SKM-1 treated with dmso at 0.1 percent for 144 hours (cell line): ENCODE results near the gene ORM2.
"Not testable (repeated sequence)": the region's sequence is repeated elsewhere in the genome, so short reads cannot be mapped to it uniquely, and the experiment has no call there.

ENCODE experiments used
- DNase-seq: peaks from one replicate; lab custom pipeline; 2025; ENCODE audit not compliant: unreplicated experiment; lab: John Stamatoyannopoulos, UW

The ORM2 gene

DNA sequence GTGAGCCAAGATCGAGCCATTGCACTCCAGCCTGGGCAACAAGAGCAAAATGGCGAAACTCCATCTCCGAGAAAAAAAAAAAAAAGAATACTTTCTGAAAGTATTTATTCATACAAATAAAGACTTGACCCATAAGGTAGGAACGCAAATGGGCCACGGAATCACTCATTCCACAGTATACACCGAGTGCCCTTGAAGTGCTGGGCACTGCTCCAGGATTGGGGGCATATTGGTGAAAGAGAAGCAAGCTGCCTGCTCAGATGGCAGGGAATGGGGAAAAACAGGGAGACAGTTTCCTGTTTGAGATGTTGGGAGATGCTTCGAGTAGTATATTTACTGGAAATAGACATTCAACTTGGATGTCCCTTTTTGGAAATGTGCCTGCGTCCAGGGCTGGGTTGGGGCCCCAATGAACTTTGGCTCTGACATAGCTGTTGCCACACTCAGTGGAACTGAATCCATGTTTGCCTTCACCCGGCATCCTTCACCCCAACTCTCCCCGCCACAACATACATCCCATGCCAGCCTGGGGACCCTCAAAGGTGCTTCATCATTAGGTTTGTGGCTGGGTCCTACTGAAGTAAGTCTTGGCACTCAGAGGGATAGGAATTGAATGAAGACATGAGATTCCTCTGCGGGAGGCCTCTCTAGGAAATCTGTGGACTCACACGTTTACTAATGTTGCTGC lies 588 bp upstream of the ORM2 start:
- DNase-seq: not testable (repeated sequence)

DNA sequence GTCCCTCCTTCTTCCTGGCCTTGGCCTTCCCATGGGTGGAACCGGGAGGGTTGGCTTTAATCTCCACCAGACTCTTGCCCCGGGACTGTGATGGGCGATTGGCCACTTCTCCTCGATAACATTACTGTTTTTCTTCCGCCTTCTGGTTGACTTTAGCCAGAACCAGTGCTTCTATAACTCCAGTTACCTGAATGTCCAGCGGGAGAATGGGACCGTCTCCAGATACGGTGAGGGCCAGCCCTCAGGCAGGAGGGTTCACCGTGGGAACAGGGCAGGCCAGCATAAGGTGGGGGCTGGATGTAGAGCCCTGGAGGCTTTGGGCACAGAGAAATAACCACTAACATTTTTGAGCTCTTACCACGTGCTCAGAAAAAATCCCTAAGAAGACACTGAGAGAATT lies 967 bp downstream of the ORM2 start:
- no peak for DNase-seq

DNA sequence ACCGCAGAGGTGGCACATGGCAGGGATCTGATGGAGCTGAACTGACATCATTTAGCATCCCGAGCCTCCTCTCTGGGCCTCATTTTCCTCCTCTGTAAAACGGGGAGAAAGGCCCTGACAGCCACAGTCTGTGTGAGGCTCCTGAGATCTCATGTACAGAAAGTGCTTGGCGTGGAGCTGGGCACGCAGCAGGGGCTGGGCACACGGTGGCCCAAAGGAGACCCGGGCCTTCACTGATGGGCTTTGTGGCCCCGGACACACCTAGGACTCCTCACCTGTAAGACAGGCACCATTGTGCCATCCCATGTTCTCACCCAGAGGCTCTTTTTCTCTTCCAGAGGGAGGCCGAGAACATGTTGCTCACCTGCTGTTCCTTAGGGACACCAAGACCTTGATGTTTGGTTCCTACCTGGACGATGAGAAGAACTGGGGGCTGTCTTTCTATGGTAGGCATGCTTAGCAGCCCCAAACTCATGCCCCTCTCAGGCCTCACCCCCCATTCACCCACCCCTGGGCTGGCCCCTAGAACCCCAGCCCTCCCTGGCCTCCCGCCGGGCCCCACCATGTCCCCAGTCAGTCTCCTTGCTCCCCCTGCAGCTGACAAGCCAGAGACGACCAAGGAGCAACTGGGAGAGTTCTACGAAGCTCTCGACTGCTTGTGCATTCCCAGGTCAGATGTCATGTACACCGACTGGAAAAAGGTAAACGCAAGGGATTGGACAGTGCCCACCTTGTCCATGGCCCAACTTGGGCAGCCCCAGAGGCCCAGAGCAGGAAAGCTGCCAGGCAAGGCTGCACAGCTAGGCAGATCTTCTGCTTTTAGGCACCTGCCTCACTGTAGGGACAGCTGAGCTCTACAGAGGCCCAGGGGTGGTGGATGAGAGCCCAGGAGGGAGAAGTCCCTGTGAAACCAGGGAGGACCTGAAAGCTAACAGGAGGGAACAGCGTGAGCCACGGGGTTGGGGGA lies 1.8 kb downstream of the ORM2 start:
- DNase-seq: not testable (repeated sequence)

DNA sequence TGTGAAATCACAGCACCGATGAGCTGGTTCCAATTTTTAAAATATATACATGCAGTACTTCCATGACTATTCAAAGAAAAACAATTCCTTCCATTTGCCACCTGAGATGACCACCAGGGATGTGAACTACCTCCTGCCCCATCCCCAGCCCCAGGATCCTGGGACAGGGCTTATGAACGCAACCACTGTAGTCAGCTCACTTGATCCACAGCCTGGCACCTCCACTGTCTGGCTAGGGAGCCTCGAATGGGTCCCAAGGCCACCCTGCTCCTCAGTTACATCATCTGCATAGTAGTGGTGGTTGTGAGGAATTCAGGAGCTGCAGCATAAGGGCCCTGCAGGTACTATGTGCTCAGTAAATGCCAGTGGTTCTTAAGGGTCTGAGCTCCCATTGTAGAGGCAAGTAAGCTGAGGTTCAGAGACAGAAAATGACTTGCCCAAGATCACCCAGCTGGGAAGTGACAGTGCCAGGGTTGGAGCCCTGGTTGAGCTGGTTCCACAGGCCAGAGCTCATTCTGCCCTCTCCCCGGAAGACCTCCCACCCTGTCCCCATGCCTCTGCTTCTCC lies 2.9 kb downstream of the ORM2 start:
- not testable (repeated sequence) for DNase-seq

DNA sequence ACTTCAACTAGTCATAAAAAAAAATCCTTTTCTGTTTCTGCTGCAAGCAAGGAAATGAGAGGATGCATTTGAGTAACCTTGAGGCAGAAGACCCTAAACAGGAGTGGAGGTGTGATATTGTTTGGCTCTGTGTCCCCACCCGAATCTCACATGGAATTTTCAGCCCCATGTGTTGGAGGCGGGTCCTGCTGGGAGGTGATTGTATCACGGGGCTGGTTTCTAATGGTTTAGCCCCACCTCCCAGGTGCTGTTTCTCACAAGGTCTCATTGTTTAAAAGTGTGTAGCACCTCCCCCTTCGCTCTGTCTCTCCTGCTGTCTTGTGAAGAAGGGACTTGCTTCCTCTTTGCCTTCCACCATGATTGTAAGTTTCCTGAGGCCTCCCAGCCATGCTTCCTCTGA lies 4.0 kb downstream of the ORM2 start:
- not testable (repeated sequence) for DNase-seq

DNA sequence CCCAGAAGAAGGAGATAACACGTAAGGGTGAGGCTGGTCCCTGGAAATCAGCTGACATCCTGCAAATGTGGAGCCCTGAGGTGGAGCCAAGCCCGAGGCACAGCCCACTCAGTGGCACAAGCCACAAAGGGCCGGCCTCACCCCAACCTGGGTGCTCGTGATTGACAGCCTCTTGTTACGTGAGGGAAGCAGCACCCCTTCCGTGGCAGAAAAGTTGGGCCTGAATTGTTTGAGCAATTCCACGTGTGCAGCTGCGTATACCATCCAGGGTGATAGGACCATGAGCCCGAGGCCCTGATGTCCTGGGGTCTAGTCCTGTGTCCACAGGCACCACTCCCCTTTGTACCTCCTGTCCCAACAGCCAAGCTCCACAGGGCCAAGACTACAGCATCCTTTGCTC lies 4.8 kb downstream of the ORM2 start:
- DNase-seq: no peak

DNA sequence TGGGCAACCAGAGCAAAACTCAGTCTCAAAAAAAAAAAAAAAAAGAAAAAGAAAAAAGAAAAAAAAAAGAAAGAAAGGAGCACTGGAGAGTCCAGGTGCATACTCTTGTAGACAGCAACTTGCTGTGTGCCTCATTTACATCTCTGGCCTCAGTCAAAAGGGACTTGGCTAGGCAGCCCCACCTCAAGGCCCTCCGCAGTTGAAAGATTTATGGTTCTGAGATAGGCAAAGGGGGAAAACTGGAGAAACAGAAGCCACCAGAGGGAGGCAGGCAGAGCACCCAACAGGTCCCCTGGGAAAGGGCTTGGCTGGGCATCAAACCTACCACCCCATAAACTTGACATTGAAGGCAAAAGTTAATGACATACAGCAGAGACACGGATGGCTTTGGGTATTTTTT lies 6.1 kb downstream of the ORM2 start:
- no peak for DNase-seq

DNA sequence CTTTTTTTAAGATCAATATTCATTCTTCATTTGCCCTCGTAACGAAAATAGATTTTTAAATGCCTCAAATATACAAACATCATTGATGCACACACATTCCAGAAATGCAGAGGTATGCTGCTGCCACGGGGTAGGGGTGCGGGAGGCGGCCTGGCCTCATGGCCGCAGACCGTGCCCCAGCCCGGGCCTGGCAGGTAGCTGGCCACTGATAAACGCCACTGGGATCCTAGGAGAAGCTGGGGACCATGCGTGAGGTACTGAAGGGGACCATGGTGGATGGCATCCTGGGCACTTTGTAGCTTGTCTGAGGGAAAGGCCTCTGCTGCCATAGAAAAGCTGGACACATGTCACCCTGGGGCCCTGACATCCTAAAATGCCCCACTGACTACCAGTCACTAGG lies 6.5 kb downstream of the ORM2 start:
- DNase-seq: no peak

DNA sequence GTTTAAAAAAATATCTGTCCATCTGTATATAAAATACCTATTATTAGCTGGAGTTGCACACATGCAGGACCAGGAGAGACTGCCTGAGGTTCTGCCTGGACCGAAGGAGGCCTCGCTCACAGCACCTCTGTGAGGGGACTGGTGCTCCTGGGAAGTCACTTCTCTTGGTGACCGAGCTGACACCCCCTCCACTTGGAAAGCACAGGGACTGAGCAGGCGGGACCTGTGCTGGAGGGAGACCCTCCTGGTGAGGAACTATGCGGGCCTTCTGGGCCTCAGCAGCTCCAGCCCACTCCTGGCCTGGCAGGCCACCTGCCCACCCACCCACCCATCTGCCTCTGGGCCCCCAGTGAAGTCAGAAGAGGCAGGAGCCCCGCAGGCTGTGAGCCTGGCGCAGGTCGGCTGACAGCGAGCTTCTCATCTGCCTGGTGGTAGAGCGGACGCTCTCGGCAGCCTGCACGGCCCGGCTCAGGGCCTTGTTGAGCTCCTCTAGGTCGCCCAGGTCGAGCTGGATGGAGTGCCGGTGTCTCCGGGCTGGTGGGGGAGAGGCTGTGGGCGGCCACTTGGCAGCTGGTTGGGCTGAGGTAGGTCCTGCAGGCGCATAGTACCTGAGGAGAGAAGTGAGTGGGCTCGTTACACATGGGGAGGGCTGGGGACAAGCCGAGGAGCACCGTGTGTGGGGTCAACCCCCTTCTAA lies 7.2 kb downstream of the ORM2 start:
- DNase-seq: no peak

DNA sequence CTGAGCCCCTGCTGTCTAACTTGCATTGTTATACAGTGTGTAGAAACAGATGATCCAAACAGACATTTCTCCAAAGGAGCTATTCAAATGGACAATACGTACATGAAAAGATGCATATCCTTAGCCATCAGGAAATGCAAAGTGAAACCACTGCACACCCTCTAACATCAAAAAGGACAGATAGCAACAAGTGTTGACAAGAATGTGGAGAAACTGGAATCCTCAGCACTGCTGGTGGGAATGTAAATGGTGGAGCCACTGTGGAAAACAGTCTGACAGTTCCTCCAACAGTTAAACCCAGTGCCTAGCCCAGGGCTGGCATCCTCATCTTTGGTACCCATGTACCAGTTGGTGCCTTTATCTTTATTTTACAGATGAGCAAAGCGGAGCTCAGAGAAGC lies 8.5 kb downstream of the ORM2 start:
- DNase-seq: no peak

DNA sequence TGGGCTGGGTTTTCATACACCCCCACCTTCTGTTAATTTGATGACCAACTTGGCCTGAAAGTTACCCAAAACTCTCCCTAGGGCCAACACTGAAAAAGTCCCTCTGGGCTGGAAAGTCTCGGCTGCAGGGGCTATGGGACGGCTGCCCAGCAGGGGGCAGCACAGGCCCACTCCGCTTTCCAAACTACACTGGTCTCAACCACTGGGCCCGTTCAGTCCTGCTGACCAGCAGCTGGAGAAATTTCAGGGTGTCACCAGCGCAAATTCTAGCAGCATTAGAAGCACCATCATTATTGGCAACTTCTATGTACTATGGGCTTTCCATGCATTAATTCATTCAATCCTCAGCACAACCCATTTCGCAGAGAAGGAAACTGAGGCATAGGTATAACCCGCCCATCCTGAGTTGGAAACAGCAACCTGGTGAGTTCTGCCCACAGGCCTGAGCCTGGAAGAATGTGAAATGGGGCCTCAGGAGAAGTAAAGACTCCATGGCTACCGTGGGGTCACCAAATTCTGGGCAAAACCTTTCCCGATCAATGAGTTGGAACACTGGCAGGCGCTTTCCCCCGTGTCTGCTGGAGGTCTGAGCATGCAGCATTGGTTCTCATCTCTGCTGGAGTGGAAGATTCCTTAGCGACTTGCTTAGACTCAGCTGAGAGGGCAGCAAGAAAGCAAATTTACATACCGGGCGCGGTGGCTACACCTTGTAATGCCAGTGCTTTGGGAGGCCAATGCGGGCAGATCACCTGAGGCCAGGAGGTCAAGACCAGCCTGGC lies 9.7 kb downstream of the ORM2 start:
- DNase-seq: peak; percentile 18

DNA sequence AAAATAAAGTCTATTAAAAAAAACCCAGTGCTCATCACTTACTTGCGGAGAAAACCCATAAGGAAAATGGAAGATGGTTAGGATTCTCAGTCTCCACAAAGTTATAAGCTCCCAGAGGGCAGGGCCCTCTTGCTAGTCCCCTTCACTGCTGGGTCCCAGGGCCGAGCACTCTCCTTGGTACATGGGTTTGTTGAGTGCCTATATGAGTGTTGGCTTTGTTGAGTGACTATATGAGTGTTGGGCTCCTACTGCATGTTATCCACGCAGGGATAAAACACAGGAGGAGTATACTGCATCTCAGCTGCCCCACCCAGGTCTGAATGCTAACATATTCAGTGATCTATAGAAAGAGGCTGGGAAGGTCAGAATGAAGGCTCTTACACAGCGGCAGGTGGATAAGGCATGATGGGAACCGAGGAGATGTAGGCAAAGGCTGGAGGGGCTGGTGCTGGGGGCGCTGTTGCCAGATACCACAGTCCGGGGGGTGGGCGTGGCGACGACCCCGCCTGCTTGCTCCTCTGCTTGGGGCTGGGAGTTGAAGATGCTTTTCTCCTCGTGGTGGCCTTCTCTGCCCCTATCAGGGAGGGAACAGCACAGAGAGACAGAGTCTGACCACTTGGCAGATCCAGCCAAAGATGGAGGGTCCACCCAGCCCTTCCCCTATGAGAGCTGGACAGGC lies 11.6 kb downstream of the ORM2 start:
- no peak for DNase-seq

DNA sequence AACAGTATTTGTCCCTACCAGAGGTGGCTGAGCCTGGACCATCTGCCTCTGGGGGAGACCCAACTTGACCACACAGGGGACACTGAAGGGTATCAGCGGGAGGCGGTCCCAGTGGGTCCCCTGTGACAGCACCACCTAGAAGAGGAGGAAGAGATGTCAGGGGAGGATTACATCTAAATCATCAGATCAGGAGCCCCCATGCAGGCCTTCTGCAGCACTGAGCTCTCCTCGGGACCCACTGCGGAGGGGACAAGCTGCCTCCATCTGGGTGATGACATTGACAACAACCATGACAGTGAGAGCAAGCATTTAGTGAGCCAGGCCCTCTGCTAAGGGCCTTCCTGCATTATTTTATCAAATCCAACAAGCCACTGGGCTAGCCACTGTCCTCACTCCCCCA lies 12.3 kb downstream of the ORM2 start:
- DNase-seq: no peak

DNA sequence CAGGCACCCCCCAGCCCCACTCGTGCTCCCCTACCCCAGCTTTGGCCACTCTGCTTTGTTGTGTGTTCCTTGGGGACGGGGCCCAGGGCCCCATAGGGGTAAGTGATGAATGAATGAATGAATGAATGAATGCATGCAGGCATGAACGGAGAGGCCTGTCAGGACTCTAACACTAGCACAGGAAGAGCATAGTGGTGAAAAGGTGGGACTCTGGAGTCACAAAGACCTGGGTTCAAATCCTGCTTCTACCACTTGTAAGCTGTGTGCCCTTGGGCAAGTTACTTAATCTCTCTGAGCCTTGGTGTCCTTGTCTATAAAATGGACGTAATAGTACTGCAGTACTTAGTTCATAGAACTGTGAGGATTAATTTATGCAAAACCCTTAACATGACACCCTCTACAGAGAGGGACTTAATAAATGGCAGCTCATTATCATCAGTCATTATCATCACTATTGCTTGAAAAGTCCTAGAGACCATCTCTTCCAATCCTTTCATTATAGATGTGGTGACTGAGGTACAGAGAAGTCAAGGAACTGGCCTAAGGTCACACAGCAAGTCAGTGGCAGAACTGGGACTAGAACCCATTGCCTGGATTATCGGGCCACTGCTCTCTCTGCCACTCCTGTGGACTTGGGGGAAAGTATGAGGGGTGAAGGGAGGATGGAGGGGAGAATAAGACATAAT lies 13.2 kb downstream of the ORM2 start:
- no peak for DNase-seq

DNA sequence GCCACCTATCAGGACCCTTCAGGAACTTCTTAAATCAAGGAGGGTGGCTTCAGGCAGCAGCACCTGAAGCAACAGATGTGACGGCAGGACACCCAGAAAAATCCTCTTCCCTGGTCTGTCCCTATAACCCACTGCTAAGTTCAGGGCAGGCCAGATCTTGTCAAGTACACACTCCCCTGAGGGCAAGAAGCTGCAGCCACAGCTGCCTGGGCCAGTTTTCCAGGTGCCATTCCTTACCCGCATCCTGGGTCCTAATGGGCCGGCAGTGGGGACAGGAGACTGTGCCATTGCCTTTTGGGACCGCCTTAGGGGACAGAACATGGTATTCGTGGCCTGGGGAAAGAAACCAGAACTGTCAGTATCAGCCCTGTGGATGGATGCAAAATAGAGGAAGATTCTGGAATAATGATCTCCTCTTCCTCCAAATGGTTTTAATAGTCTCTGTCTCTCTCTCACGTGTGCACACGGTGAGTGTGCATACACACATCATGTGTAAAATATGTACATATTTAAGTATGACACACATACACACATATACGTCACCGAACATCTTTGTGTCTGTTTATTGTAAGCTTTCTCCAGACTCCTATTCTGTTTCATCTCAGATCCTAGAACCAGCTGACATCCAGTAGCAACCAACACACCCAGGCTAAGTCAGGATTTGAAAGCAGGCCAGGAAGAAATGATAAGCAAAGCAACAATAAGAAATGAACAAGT lies 14.0 kb downstream of the ORM2 start:
- no peak for DNase-seq

DNA sequence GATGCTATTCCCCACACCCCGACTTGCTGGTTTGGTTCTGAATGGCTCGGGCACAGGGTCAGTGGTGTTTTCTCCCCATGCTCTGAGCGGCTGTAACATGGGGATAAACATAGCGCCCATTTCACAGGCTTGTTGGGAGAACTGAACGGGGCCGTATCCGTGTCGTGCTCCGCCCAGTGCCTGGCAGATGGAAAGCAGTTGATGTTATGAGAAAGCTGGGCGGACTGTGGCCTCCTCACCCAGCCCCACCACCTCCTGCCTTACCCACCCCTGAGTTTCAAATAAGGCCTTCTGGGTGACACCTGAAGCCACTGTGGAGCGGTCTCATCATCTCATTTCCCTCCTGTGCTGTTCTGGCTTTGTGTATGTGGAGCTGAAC lies 14.5 kb downstream of the ORM2 start:
- DNase-seq: no peak

DNA sequence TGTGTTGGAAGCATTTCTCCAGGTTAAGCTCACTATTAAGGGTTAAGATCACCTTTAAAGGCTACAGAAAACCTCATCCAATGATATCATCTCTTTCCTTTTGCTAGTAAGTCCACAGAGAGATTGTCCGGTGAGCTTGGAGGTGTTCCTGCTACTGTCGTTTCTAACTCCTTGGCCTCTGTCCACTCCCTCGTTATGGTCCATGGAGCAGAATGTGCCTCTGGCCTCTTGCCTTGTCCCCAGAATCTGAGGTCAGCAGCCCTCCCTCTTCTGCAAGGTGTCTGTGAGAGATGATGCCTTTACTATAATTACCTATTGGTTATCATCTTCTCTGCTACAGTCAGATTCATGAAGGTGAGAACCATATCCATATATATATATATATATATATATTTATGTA lies 15.0 kb downstream of the ORM2 start:
- no peak for DNase-seq

DNA sequence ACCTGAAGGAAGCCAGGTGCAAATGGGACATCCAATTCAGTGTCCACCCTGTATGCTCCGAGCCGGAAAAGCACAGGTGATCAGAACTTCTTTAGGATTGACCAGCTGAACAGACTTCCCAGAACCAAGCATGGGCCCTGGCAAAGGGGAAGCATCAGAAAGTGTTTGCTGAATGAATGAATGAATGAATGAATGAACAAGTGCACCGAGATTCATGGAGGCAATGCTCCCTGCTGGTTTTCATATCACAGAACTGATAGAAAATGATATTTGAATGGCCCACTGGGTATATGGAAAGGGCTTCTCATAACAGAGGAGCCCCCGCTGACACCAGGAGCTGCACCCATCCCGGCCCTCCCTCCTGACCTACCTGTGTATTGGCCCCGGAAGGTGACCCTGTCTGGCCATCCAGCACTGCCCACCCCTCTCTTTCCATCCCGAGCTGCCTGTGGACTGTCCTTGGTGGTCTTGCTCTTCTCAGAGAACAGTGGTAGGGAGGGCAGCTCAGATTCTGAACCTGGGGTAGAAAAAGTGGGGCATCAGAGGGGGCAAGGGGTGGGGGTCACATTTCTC lies 15.9 kb downstream of the ORM2 start:
- DNase-seq: no peak

DNA sequence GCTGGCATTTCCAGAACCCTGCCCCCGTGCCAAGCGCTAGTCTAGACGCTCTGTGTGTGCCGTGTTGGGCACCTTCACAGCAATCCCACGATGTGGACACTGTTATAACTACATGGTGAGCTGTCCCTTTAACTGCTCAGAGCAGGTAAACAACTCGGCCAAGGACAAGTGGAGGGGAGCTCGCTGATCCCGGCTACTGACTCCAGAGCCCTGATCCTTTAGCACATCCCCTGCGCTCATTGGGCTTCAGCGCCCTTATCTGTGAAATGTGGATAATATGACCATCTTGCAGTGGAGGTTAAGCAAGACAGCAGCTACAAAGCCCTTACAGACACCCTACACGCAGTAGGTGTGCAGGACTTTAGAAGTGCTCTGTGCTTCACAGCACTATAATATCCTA lies 16.5 kb downstream of the ORM2 start:
- no peak for DNase-seq
